HepG2 (cell line): ENCODE measurements around the gene RXFP1.

Experiments
- BRD4 ChIP-seq: sonication (generic); formaldehyde crosslinking; IDR thresholded peaks from 2 replicates; pipeline ENCODE4 v1.4.0; 2020; ENCODE audit warnings: missing genetic modification reagents
- CTCF ChIP-seq: sonication (generic); formaldehyde crosslinking; IDR thresholded peaks from 2 replicates; pipeline ENCODE4 v1.5.0; 2020; ENCODE audit warnings: mild to moderate bottlenecking, missing genetic modification reagents, moderate library complexity
- MTA3 ChIP-seq: sonication (generic); formaldehyde crosslinking; IDR thresholded peaks from 2 replicates; pipeline ENCODE4 v1.4.0; 2020; ENCODE audit warnings: missing genetic modification reagents
- NR3C1 ChIP-seq: sonication (generic); formaldehyde crosslinking; IDR thresholded peaks from 2 replicates; pipeline ENCODE4 v1.4.0; 2020; ENCODE audit warnings: missing genetic modification reagents
- REST ChIP-seq, 2 experiments: IDR thresholded peaks; 2 replicates each; pipeline ENCODE4 v1.6.1; 2011 to 2012; ENCODE audit warnings: low read length in 2 of 2, borderline replicate concordance in 1 of 2, low read depth in 1 of 2, mild to moderate bottlenecking in 1 of 2, moderate library complexity in 1 of 2
- TBL1XR1 ChIP-seq: fragments of 150-350 bp; IDR thresholded peaks from 2 replicates; pipeline ENCODE4 v1.6.1; 2014; ENCODE audit warnings: borderline replicate concordance, low read length; ENCODE audit not compliant: partially characterized antibody
- ZNF382 ChIP-seq: sonication (generic); formaldehyde crosslinking; IDR thresholded peaks from 2 replicates; pipeline ENCODE4 v1.5.0; 2020; ENCODE audit warnings: missing genetic modification reagents, mild to moderate bottlenecking, borderline replicate concordance
- ZNF776 ChIP-seq: sonication (generic); formaldehyde crosslinking; IDR thresholded peaks from 2 replicates; pipeline ENCODE4 v1.4.0; 2020; ENCODE audit warnings: mild to moderate bottlenecking, missing genetic modification reagents

GRCh38 chr4:158624889-158625478 is 103.3 kb downstream of the RXFP1 start:
- TF ChIP-seq CTCF (CRISPR knock-in tag) (peak; percentile 75), ZNF382 (CRISPR knock-in tag) (no peak), ZNF776 (no peak), BRD4 (no peak), REST (IDR thresholded peaks at IDR 0.05; ENCODE audit: borderline replicate concordance in 1 of 2, low read depth in 1 of 2, low read length in 2 of 2) (no peak), MTA3 (CRISPR knock-in tag) (no peak), TBL1XR1 (no peak), NR3C1 (no peak)
